A549 treated with CORT108297 at 1 μM for 4 hours (cell line): Measurements from ENCODE around the gene ATP1A3. TPM values are rescaled to one million over a fixed set of nuclear protein-coding genes. Genes with fewer than 3 reads are reported as not detected.

Experiments used
- total RNA-seq: library from RNA; stranded (reverse); fragments of 200-300 nt; extraction: Qiagen RNA extraction; gene quantifications from 5 replicates; pipeline ENCODE4 v1.2.3, GENCODE V29; 2022

Gene ATP1A3
- 3.6 to 5.7 TPM (median 5.3 TPM) in 5 replicates for total RNA-seq

GRCh38 chr19:41993612-41994483 is at the start of gene ATP1A3:
Gene ATP1A3, minus strand, starts transcription at chr19:41994230. Its CDS starts 154 bp downstream, at chr19:41994076.

GRCh38 chr19:41959056-41960053 is 34.7 kb downstream of the ATP1A3 start, which contains the start of gene RABAC1:
Gene RABAC1, minus strand, starts transcription at chr19:41959321. Its CDS starts 29 bp downstream, at chr19:41959292.

GRCh38 chr19:41928221-41928683 is 65.8 kb downstream of the ATP1A3 start, which contains the start of gene ERFL:
Gene ERFL, minus strand, starts transcription at chr19:41928449. Its CDS starts 15,530 bp downstream, at chr19:41912919.

Other genes starting within 250 kb of the ATP1A3 start
- 20.1 to 28.5 TPM (median 24.0 TPM) in 5 replicates for gene CEACAM6, start 238.7 kb downstream of the ATP1A3 start, total RNA-seq
- not detected in 5 replicates for gene CEACAM3, start 197.6 kb downstream of the ATP1A3 start, total RNA-seq
- gene LYPD4, start 149.5 kb downstream of the ATP1A3 start, total RNA-seq = not detected in 5 replicates
- gene DMRTC2, start 149.2 kb downstream of the ATP1A3 start, total RNA-seq = not detected in 5 replicates
- 9,141 to 10,549 TPM (median 9,318 TPM) in 5 replicates for gene RPS19, start 134.0 kb downstream of the ATP1A3 start, total RNA-seq
- gene CD79A, start 117.0 kb downstream of the ATP1A3 start, total RNA-seq = 0.47 to 1.3 TPM (median 1.0 TPM) in 5 replicates
- gene ARHGEF1, start 111.0 kb downstream of the ATP1A3 start, total RNA-seq = 75.9 to 131 TPM (median 118 TPM) in 5 replicates
- 0.25 to 0.35 TPM (median 0.32 TPM) in 5 replicates for gene ERFL, start 65.8 kb downstream of the ATP1A3 start, total RNA-seq
- 181 to 291 TPM (median 265 TPM) in 5 replicates for gene RABAC1, start 34.9 kb downstream of the ATP1A3 start, total RNA-seq
- gene GRIK5, start 76.0 kb upstream of the ATP1A3 start, total RNA-seq = 0.38 to 0.72 TPM (median 0.58 TPM) in 5 replicates
- 26.8 to 41.0 TPM (median 37.4 TPM) in 5 replicates for gene ZNF574, start 81.9 kb upstream of the ATP1A3 start, total RNA-seq
- 0.27 to 0.69 TPM (median 0.58 TPM) in 5 replicates for gene POU2F2, start 138.2 kb upstream of the ATP1A3 start, total RNA-seq
- gene DEDD2, start 223.4 kb upstream of the ATP1A3 start, total RNA-seq = 68.1 to 93.9 TPM (median 85.4 TPM) in 5 replicates
- gene ZNF526, start 226.1 kb upstream of the ATP1A3 start, total RNA-seq = 15.4 to 21.1 TPM (median 19.6 TPM) in 5 replicates
- gene GSK3A, start 248.4 kb upstream of the ATP1A3 start, total RNA-seq = 115 to 168 TPM (median 158 TPM) in 5 replicates